OCI-LY1 (cell line): ENCODE results near the gene LMTK2.

Experiments
- H2AFZ ChIP-seq: fragments of 200-600 bp; sonication (generic), shearing (Covaris generic); 2 replicates; pipeline ENCODE4 v1.6.0; 2014; ENCODE audit warnings: antibody characterized with exemption, mild to moderate bottlenecking, low read length
- H3F3A ChIP-seq: fragments of 200-600 bp; sonication (generic), shearing (Covaris generic); 2 replicates; pipeline ENCODE4 v1.6.0; 2014; ENCODE audit warnings: mild to moderate bottlenecking, antibody characterized with exemption, low read length, moderate library complexity; ENCODE audit not compliant: insufficient read depth
- H3K27ac ChIP-seq: fragments of 200-600 bp; sonication (generic); 2 replicates; pipeline ENCODE4 v1.5.1; 2014; ENCODE audit warnings: low read length, mixed run types, mild to moderate bottlenecking, low read depth; ENCODE audit not compliant: poor library complexity, severe bottlenecking
- H3K27me3 ChIP-seq: fragments of 200-600 bp; sonication (generic); 2 replicates; pipeline ENCODE4 v1.6.0; 2014; ENCODE audit warnings: antibody characterized with exemption, mild to moderate bottlenecking, low read length, moderate library complexity; ENCODE audit not compliant: insufficient read depth
- H3K36me3 ChIP-seq: fragments of 200-600 bp; sonication (generic); 2 replicates; pipeline ENCODE4 v1.6.1; 2014; ENCODE audit warnings: mild to moderate bottlenecking, antibody characterized with exemption, low read length, moderate library complexity, mixed read lengths; ENCODE audit not compliant: insufficient read depth
- H3K4me1 ChIP-seq: fragments of 200-600 bp; sonication (generic); 2 replicates; pipeline ENCODE4 v1.5.1; 2014; ENCODE audit warnings: mild to moderate bottlenecking, low read length, moderate library complexity; ENCODE audit not compliant: insufficient read depth, severe bottlenecking
- H3K4me2 ChIP-seq: fragments of 200-600 bp; sonication (generic), shearing (Covaris generic); 2 replicates; pipeline ENCODE4 v1.6.1; 2014; ENCODE audit warnings: low read length
- H3K4me3 ChIP-seq: fragments of 200-600 bp; sonication (generic); 2 replicates; pipeline ENCODE4 v1.5.1; 2014; ENCODE audit warnings: low read length, low read depth, mild to moderate bottlenecking, mixed read lengths; ENCODE audit not compliant: poor library complexity, severe bottlenecking
- H3K79me2 ChIP-seq: fragments of 200-600 bp; shearing (Covaris generic); 2 replicates; pipeline ENCODE4 v1.6.1; 2016; ENCODE audit warnings: mixed run types, low read length, mixed read lengths; ENCODE audit not compliant: insufficient read depth
- H3K9ac ChIP-seq: fragments of 200-600 bp; sonication (generic), shearing (Covaris generic); 2 replicates; pipeline ENCODE4 v1.6.1; 2014; ENCODE audit warnings: mild to moderate bottlenecking, low read length, mixed read lengths
- H3K9me2 ChIP-seq: fragments of 200-600 bp; sonication (generic), shearing (Covaris generic); 2 replicates; pipeline ENCODE4 v1.6.1; 2014; ENCODE audit warnings: low read depth, mild to moderate bottlenecking, low read length, mixed read lengths
- H3K9me3 ChIP-seq: fragments of 200-600 bp; shearing (Covaris generic); 2 replicates; pipeline ENCODE4 v1.6.1; 2014; ENCODE audit warnings: low read length, mixed read lengths
- H4K20me1 ChIP-seq: fragments of 200-600 bp; sonication (generic), shearing (Covaris generic); 2 replicates; pipeline ENCODE4 v1.6.0; 2016; ENCODE audit warnings: mild to moderate bottlenecking, low read length; ENCODE audit not compliant: insufficient read depth
- EZH2 ChIP-seq: fragments of 200-600 bp; sonication (generic), shearing (Covaris generic); IDR thresholded peaks from 2 replicates; pipeline ENCODE4 v1.8.0; 2017; ENCODE audit warnings: borderline replicate concordance, mixed run types, mild to moderate bottlenecking, antibody characterized with exemption, low read length, moderate library complexity, mixed read lengths
- TF ChIP-seq, protein P1 (sequence below): fragments of 200-600 bp; sonication (generic), shearing (Covaris generic); IDR thresholded peaks from 2 replicates; pipeline ENCODE4 v1.5.1; 2017; ENCODE audit warnings: mild to moderate bottlenecking, antibody characterized with exemption, low read length, moderate library complexity, mixed read lengths

Gene LMTK2

DNA sequence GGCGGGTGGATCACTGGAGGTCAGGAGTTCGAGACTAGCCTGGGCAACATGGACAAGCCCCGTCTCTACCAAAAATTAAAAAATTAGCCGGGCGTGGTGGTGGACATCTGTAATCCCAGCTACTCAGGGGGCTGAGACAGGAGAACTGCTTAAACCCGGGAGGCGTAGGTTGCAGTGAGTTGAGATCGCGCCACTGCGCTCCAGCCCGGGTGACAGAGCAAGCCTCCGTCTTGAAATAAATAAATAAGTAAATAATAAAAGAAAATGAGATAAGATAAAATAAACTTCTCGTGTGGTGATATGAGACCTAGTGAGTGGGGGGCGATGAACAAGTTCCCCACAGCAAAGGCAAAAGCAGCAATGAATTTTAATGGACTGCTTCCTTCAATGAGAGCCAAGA lies 33.6 kb upstream of the LMTK2 start:
- Histone ChIP-seq H3K9ac (no peak overlapping the region), H3K4me1 (no peaks in the 10 kb centered on the region), H3F3A (no peaks in the 10 kb centered on the region), H3K27ac (no peak overlapping the region), H4K20me1 (no peaks in the 10 kb centered on the region), H3K79me2 (no peaks in the 10 kb centered on the region), H3K36me3 (no peaks in the 10 kb centered on the region), H3K4me3 (no peak overlapping the region), H3K27me3 (no peaks in the 10 kb centered on the region; the same call in 1 of the 2 replicates), H3K9me3 (peaks cover 3% of the 10 kb centered on the region; the same call in 1 of the 2 replicates), H2AFZ (no peak overlapping the region), H3K4me2 (no peak overlapping the region), H3K9me2 (no peaks in the 10 kb centered on the region)
- TF ChIP-seq, protein P1, sequence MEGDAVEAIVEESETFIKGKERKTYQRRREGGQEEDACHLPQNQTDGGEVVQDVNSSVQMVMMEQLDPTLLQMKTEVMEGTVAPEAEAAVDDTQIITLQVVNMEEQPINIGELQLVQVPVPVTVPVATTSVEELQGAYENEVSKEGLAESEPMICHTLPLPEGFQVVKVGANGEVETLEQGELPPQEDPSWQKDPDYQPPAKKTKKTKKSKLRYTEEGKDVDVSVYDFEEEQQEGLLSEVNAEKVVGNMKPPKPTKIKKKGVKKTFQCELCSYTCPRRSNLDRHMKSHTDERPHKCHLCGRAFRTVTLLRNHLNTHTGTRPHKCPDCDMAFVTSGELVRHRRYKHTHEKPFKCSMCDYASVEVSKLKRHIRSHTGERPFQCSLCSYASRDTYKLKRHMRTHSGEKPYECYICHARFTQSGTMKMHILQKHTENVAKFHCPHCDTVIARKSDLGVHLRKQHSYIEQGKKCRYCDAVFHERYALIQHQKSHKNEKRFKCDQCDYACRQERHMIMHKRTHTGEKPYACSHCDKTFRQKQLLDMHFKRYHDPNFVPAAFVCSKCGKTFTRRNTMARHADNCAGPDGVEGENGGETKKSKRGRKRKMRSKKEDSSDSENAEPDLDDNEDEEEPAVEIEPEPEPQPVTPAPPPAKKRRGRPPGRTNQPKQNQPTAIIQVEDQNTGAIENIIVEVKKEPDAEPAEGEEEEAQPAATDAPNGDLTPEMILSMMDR = no peak
- no peak for TF ChIP-seq EZH2

DNA sequence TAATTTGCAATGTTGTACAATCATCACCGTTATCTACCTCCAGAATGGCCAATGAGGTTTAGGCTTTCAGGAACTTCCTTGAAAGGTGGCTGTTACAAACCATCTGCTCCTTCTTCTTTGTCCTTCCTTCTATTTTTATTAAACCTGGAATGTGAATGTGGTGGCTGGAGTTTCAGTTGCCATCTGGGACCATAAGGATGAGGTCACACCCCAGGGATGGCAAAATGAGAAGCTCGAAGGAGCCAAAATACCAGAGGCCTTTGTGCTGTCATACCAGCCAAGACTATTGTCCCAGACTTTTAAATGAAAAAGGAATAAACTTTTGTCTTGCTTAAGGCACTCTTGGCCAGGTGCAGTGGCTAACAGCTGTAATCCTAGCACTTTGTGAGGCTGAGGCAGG lies 30.9 kb upstream of the LMTK2 start:
- no peaks in the 10 kb centered on the region for H3K36me3 ChIP-seq
- no peaks in the 10 kb centered on the region for H4K20me1 ChIP-seq
- no peaks in the 10 kb centered on the region for H3K79me2 ChIP-seq
- H2AFZ ChIP-seq = no peak overlapping the region
- no peaks in the 10 kb centered on the region for H3F3A ChIP-seq
- no peak overlapping the region for H3K27ac ChIP-seq
- no peaks in the 10 kb centered on the region; the same call in 1 of the 2 replicates for H3K27me3 ChIP-seq
- TF ChIP-seq, protein P1 = no peak
- TF ChIP-seq EZH2 = no peak
- H3K4me3 ChIP-seq = no peak overlapping the region
- H3K9me2 ChIP-seq = no peaks in the 10 kb centered on the region
- peaks cover 3% of the 10 kb centered on the region; the same call in 1 of the 2 replicates for H3K9me3 ChIP-seq
- no peak overlapping the region for H3K9ac ChIP-seq
- no peak overlapping the region for H3K4me2 ChIP-seq
- H3K4me1 ChIP-seq = no peaks in the 10 kb centered on the region

DNA sequence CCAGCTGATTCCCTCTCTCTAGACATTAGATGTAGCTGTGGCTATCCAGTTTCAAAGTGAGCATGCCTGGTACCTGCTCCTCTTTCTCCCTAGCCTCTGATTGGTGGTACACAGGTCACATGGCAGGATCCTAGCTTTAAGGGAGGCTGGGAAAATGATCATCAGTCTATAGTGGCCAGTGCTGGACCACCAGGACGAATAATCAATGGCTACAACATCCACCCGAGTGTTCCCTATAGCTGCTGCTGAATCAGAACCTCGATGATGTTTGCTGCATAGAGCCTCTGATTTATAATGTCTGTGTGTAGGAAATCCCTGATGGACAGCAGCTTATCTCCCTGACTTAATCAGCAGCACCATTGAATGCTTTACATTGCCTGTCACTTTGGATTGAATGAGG lies 28.9 kb upstream of the LMTK2 start:
- H3K9me3 ChIP-seq = peaks cover 3% of the 10 kb centered on the region; the same call in 1 of the 2 replicates
- no peak overlapping the region for H2AFZ ChIP-seq
- no peak overlapping the region for H3K4me3 ChIP-seq
- no peaks in the 10 kb centered on the region for H3F3A ChIP-seq
- H3K27me3 ChIP-seq = no peaks in the 10 kb centered on the region
- H3K27ac ChIP-seq = no peak overlapping the region
- TF ChIP-seq EZH2 = no peak
- TF ChIP-seq, protein P1 = no peak
- H3K79me2 ChIP-seq = no peaks in the 10 kb centered on the region
- no peaks in the 10 kb centered on the region for H3K36me3 ChIP-seq
- no peaks in the 10 kb centered on the region for H3K4me1 ChIP-seq
- H3K9ac ChIP-seq = no peak overlapping the region
- no peaks in the 10 kb centered on the region for H4K20me1 ChIP-seq
- H3K4me2 ChIP-seq = no peak overlapping the region
- no peaks in the 10 kb centered on the region for H3K9me2 ChIP-seq
